Mesenchymal stem cell (in vitro differentiated cells and primary cell): ENCODE results near the gene DYNLT4.
A peak's percentile ranks its signal among the peaks of the same experiment; 100 is the strongest.

Source experiments
- DNase-seq: peaks from one replicate; pipeline ENCODE4 v3.0.0-alpha.2; 2013
- H2AFZ ChIP-seq: one replicate; pipeline ENCODE4 v1.6.1; 2013; ENCODE audit warnings: low read depth, mild to moderate bottlenecking, control low read depth, inconsistent platforms, low read length, moderate library complexity
- H2AK5ac ChIP-seq: 2 replicates; pipeline ENCODE4 v1.6.1; 2013; ENCODE audit warnings: low read length, moderate library complexity, mild to moderate bottlenecking, inconsistent platforms; ENCODE audit not compliant: severe bottlenecking
- H2BK120ac ChIP-seq: one replicate; pipeline ENCODE4 v1.6.1; 2013; ENCODE audit warnings: low read depth, mild to moderate bottlenecking, inconsistent platforms, low read length, moderate library complexity
- H2BK12ac ChIP-seq, 2 experiments: one replicate each; pipeline ENCODE4 v1.6.1; 2013; ENCODE audit warnings: inconsistent platforms in 2 of 2, low read length in 2 of 2, mild to moderate bottlenecking in 2 of 2, moderate library complexity in 2 of 2, control low read depth in 1 of 2
- H2BK15ac ChIP-seq: one replicate; pipeline ENCODE4 v1.6.1; 2013; ENCODE audit warnings: mild to moderate bottlenecking, low read depth, inconsistent platforms; ENCODE audit not compliant: poor library complexity, severe bottlenecking
- H2BK5ac ChIP-seq: 2 replicates; pipeline ENCODE4 v1.6.1; 2013; ENCODE audit warnings: low read depth, mild to moderate bottlenecking, low read length, control low read depth, inconsistent platforms; ENCODE audit not compliant: poor library complexity, severe bottlenecking
- H3K14ac ChIP-seq, 2 experiments: one replicate each; pipeline ENCODE4 v1.6.1; 2013; ENCODE audit warnings: inconsistent platforms in 2 of 2, low read length in 2 of 2, control low read depth in 1 of 2, mild to moderate bottlenecking in 1 of 2, moderate library complexity in 1 of 2
- H3K18ac ChIP-seq, 2 experiments: one replicate each; pipeline ENCODE4 v1.6.1; 2013; ENCODE audit warnings: inconsistent platforms in 2 of 2, low read length in 2 of 2, control low read depth in 1 of 2, low read depth in 1 of 2, mild to moderate bottlenecking in 1 of 2
- H3K23ac ChIP-seq, 2 experiments: one replicate each; pipeline ENCODE4 v1.6.1; 2013; ENCODE audit warnings: inconsistent platforms in 2 of 2, low read length in 2 of 2, mild to moderate bottlenecking in 2 of 2, moderate library complexity in 2 of 2, control low read depth in 1 of 2
- H3K27ac ChIP-seq: 2 replicates; pipeline ENCODE4 v1.5.1; 2013; ENCODE audit warnings: mild to moderate bottlenecking, moderate library complexity, low read length, control low read depth, inconsistent platforms; ENCODE audit not compliant: poor library complexity, severe bottlenecking
- H3K27me3 ChIP-seq, 2 experiments: 2 replicates each; pipeline versions ENCODE4 v1.6.1 to v1.7.0; 2013; ENCODE audit warnings: low read length in 2 of 2, mild to moderate bottlenecking in 2 of 2, moderate library complexity in 2 of 2, control low read depth in 1 of 2, inconsistent platforms in 1 of 2; ENCODE audit not compliant: control insufficient read depth in 1 of 2, insufficient read depth in 1 of 2
- H3K36me3 ChIP-seq, 2 experiments: 2 replicates each; pipeline versions ENCODE4 v1.6.1 to v1.7.0; 2013; ENCODE audit warnings: low read length in 2 of 2, control low read depth in 1 of 2, inconsistent platforms in 1 of 2, low read depth in 1 of 2, mild to moderate bottlenecking in 1 of 2; ENCODE audit not compliant: insufficient read depth in 2 of 2, control insufficient read depth in 1 of 2
- H3K4ac ChIP-seq, 2 experiments: one replicate each; pipeline ENCODE4 v1.6.1; 2013; ENCODE audit warnings: inconsistent platforms in 2 of 2, low read length in 2 of 2, mild to moderate bottlenecking in 2 of 2, moderate library complexity in 2 of 2, control low read depth in 1 of 2, low read depth in 1 of 2
- H3K4me1 ChIP-seq: 2 replicates; pipeline ENCODE4 v1.6.1; 2013; ENCODE audit warnings: low read depth, low read length, control low read depth; ENCODE audit not compliant: control insufficient read depth, insufficient read depth
- H3K4me2 ChIP-seq: 2 replicates; pipeline ENCODE4 v1.6.1; 2013; ENCODE audit warnings: low read length, mild to moderate bottlenecking, inconsistent platforms; ENCODE audit not compliant: poor library complexity, severe bottlenecking
- H3K4me3 ChIP-seq, 2 experiments: 2 replicates each; pipeline versions ENCODE4 v1.5.1 to v1.7.0; 2013; ENCODE audit warnings: low read length in 2 of 2, mild to moderate bottlenecking in 2 of 2, control low read depth in 1 of 2, low read depth in 1 of 2; ENCODE audit not compliant: insufficient read depth in 1 of 2
- H3K79me1 ChIP-seq: replicated peaks from 2 replicates; pipeline ENCODE4 v1.6.1; 2013; ENCODE audit warnings: mild to moderate bottlenecking, control low read depth, low read length, inconsistent platforms; ENCODE audit not compliant: poor library complexity, severe bottlenecking
- H3K9ac ChIP-seq: 2 replicates; pipeline ENCODE4 v1.7.0; 2013; ENCODE audit warnings: mild to moderate bottlenecking, low read length, moderate library complexity
- H3K9me3 ChIP-seq: 2 replicates; pipeline ENCODE4 v1.7.0; 2013; ENCODE audit warnings: mild to moderate bottlenecking, low read length; ENCODE audit not compliant: control insufficient read depth
- H4K8ac ChIP-seq: one replicate; pipeline ENCODE4 v1.6.1; 2013; ENCODE audit warnings: inconsistent platforms, mild to moderate bottlenecking, low read length, moderate library complexity
- H4K91ac ChIP-seq: one replicate; pipeline ENCODE4 v1.6.1; 2013; ENCODE audit warnings: mild to moderate bottlenecking, low read length, inconsistent platforms
- WGBS: methylation state at CpG from one replicate; pipeline ENCODE4 v1.1.7; 2013; ENCODE audit warnings: mixed read lengths; 5-methylcytosine and 5-hydroxymethylcytosine counted together

The DYNLT4 gene

GRCh38 chr1:44822981-44823451 is 15.9 kb upstream of the DYNLT4 start:
- peak overlapping the region in 1 of 2 experiments; percentile 28 for H3K18ac ChIP-seq
- H3K4me1 ChIP-seq, result peaks cover 15% of the 10 kb centered on the region
- peak overlapping the region; percentile 9 for H4K91ac ChIP-seq
- no peak overlapping the region for H2AFZ ChIP-seq
- H3K36me3 ChIP-seq, result peaks cover 0 to 3% of the 10 kb centered on the region in 2 experiments
- no peak overlapping the region for H3K4ac ChIP-seq
- H2BK15ac ChIP-seq, result no peak overlapping the region
- H3K79me1 ChIP-seq, result no peaks in the 10 kb centered on the region
- peak overlapping the region in 1 of 2 experiments; percentile 55 for H3K14ac ChIP-seq
- no peaks in the 10 kb centered on the region for H3K9me3 ChIP-seq
- no peak overlapping the region for H3K27ac ChIP-seq
- no peak overlapping the region for H3K4me3 ChIP-seq
- no peak overlapping the region for H2BK5ac ChIP-seq
- H3K4me2 ChIP-seq, result no peak overlapping the region
- 98% methylated on average over 15 of the region's 15 CpGs for WGBS
- no peak for DNase-seq
- peak overlapping the region; percentile 42 for H4K8ac ChIP-seq
- H3K23ac ChIP-seq, result peak overlapping the region in 1 of 2 experiments; percentile 18
- H3K27me3 ChIP-seq, result no peaks in the 10 kb centered on the region
- no peak overlapping the region for H2BK120ac ChIP-seq
- no peak overlapping the region for H3K9ac ChIP-seq
- no peak overlapping the region for H2AK5ac ChIP-seq
- peak overlapping the region in 1 of 2 experiments; percentile 61 for H2BK12ac ChIP-seq

DNA sequence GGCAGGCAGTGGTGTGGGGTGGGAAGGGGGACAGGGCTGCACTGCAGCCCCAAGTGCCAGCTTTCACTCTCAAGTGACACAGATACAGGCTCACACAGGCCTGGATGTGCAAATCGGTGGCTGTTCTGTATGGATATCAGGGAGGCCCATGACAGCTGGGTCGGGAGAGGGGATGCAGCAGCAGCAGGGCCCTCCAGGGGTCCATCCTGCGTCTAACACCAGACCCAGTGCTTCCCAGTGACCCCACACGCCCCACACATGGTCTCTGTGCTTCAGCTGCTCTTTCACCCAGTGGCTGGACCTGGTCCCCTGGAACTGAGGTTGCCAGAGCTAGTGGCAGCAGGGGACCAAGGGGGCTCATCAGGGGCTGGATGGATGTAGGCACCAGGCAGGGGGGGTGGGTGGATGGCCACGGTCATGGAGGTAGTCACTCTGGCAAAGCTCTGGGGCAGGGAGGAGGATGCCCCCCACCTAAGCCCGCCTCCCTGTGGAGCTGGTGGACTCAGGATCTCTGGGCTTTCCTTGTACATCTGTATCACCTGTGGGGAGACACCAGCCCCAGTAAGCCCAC is 15.1 kb upstream of the DYNLT4 start:
- peaks cover 3% of the 10 kb centered on the region in 2 experiments for H3K36me3 ChIP-seq
- H3K27me3 ChIP-seq, result no peaks in the 10 kb centered on the region
- H2AFZ ChIP-seq, result no peak overlapping the region
- no peak for DNase-seq
- no peak overlapping the region for H3K4me2 ChIP-seq
- peak overlapping the region in 1 of 2 experiments; percentile 18 for H3K18ac ChIP-seq
- peak overlapping the region; percentile 1 to 68 for H2BK12ac ChIP-seq
- no peaks in the 10 kb centered on the region for H3K9me3 ChIP-seq
- 83% methylated on average over 6 of the region's 6 CpGs for WGBS
- no peak overlapping the region for H4K91ac ChIP-seq
- H3K27ac ChIP-seq, result no peak overlapping the region
- H3K79me1 ChIP-seq, result no peaks in the 10 kb centered on the region
- H4K8ac ChIP-seq, result no peak overlapping the region
- H2AK5ac ChIP-seq, result no peak overlapping the region
- no peak overlapping the region for H3K4ac ChIP-seq
- no peak overlapping the region for H3K9ac ChIP-seq
- H2BK5ac ChIP-seq, result no peak overlapping the region
- H3K23ac ChIP-seq, result no peak overlapping the region
- no peak overlapping the region for H3K4me3 ChIP-seq
- H3K14ac ChIP-seq, result no peak overlapping the region
- peaks cover 15% of the 10 kb centered on the region for H3K4me1 ChIP-seq
- H2BK15ac ChIP-seq, result no peak overlapping the region
- H2BK120ac ChIP-seq, result no peak overlapping the region

- peak overlapping the region; percentile 7 to 59 for H2BK12ac ChIP-seq
- no peaks in the 10 kb centered on the region for H3K9me3 ChIP-seq
- no peak overlapping the region for H3K18ac ChIP-seq
- no peak overlapping the region for H2AFZ ChIP-seq
- no peak overlapping the region for H2BK120ac ChIP-seq
- no peak overlapping the region for H3K4me2 ChIP-seq
- H3K4me1 ChIP-seq, result peaks cover 13% of the 10 kb centered on the region
- no peak overlapping the region for H3K23ac ChIP-seq
- H3K27ac ChIP-seq, result no peak overlapping the region
- peak overlapping the region; percentile 90 for H3K9ac ChIP-seq
- H3K4me3 ChIP-seq, result no peak overlapping the region
- H2AK5ac ChIP-seq, result no peak overlapping the region
- H3K79me1 ChIP-seq, result no peaks in the 10 kb centered on the region
- H4K91ac ChIP-seq, result no peak overlapping the region
- no peaks in the 10 kb centered on the region for H3K27me3 ChIP-seq
- no peak overlapping the region for H2BK5ac ChIP-seq
- peaks cover 3 to 8% of the 10 kb centered on the region in 2 experiments for H3K36me3 ChIP-seq
- 96% methylated on average over 8 of the region's 9 CpGs for WGBS
- no peak overlapping the region for H2BK15ac ChIP-seq
- no peak for DNase-seq
- H3K4ac ChIP-seq, result no peak overlapping the region
- no peak overlapping the region for H4K8ac ChIP-seq
- no peak overlapping the region for H3K14ac ChIP-seq
Observed at GRCh38 chr1:44821240-44821715, 14.1 kb upstream of the DYNLT4 start.

GRCh38 chr1:44820328-44821239 is 13.4 kb upstream of the DYNLT4 start:
- Histone ChIP-seq H2BK12ac (peak overlapping the region; percentile 11 to 59), H3K9ac (peak overlapping the region; percentile 90), H4K8ac (peak overlapping the region; percentile 96), H2AK5ac (peak overlapping the region; percentile 22), H3K27me3 (no peaks in the 10 kb centered on the region), H2AFZ (peak overlapping the region; percentile 75), H2BK120ac (peak overlapping the region; percentile 29), H2BK5ac (no peak overlapping the region), H3K27ac (peak overlapping the region; percentile 97), H3K14ac (peak overlapping the region in 1 of 2 experiments; percentile 8), H3K9me3 (no peaks in the 10 kb centered on the region), H3K79me1 (no peaks in the 10 kb centered on the region), H3K4me1 (peaks cover 12% of the 10 kb centered on the region), H3K23ac (no peak overlapping the region), H4K91ac (peak overlapping the region; percentile 100), H3K4ac (peak overlapping the region; percentile 82 to 90), H2BK15ac (peak overlapping the region; percentile 74), H3K18ac (peak overlapping the region; percentile 98 to 99), H3K4me2 (peak overlapping the region; percentile 83), H3K36me3 (peaks cover 3 to 13% of the 10 kb centered on the region in 2 experiments), H3K4me3 (peak overlapping the region; percentile 58 to 76)
- 63% methylated on average over 25 of the region's 25 CpGs for WGBS
- DNase-seq, result no peak
